A673 (cell line): ENCODE results near the gene MANSC4. TPM values are rescaled to one million over a fixed set of nuclear protein-coding genes. Genes with fewer than 3 reads are reported as not detected.
A peak's percentile ranks its signal among the peaks of the same experiment; 100 is the strongest.

Source experiments
- BruUV-seq: library from RNA; stranded (reverse); fragments of 400-500 nt; replicated peaks from 2 replicates; lab custom pipeline; 2021; lab: Mats Ljungman, UMichigan
- CTCF ChIA-PET: fragments of 300-600 bp; sonication (Branson Sonifier 250); formaldehyde crosslinking; loops from one replicate; lab custom pipeline; 2022; ENCODE audit warnings: antibody characterized with exemption; lab: Charles Lee
- POLR2A ChIA-PET: fragments of 300-600 bp; sonication (Branson Sonifier 250); formaldehyde crosslinking; loops from one replicate; lab custom pipeline; 2022; ENCODE audit warnings: antibody characterized with exemption; ENCODE audit not compliant: low non-redundant PET; lab: Charles Lee
- DNase-seq: peaks from one replicate; pipeline ENCODE4 v3.0.0-alpha.2; 2015; ENCODE audit warnings: low spot score
- H3K27ac ChIP-seq: fragments of 200-600 bp; sonication (generic); 2 replicates; pipeline ENCODE4 v1.5.1; 2016; ENCODE audit warnings: mixed run types, low read depth, mild to moderate bottlenecking, mixed read lengths, antibody characterized with exemption, low read length; ENCODE audit not compliant: poor library complexity, severe bottlenecking
- H3K27me3 ChIP-seq: fragments of 200-600 bp; sonication (generic); replicated peaks from 2 replicates; pipeline ENCODE4 v1.6.1; 2017; ENCODE audit warnings: mixed run types, low read depth, mild to moderate bottlenecking, mixed read lengths, antibody characterized with exemption, low read length; ENCODE audit not compliant: insufficient read depth, poor library complexity
- H3K36me3 ChIP-seq: fragments of 200-600 bp; sonication (generic); 2 replicates; pipeline ENCODE4 v1.6.1; 2016; ENCODE audit warnings: mixed run types, mild to moderate bottlenecking, mixed read lengths, antibody characterized with exemption, low read length; ENCODE audit not compliant: insufficient read depth, poor library complexity, severe bottlenecking
- H3K4me1 ChIP-seq: fragments of 200-600 bp; sonication (generic); 2 replicates; pipeline ENCODE4 v1.6.1; 2017; ENCODE audit warnings: mixed run types, mild to moderate bottlenecking, mixed read lengths, antibody characterized with exemption, low read length; ENCODE audit not compliant: insufficient read depth, poor library complexity, severe bottlenecking
- H3K4me3 ChIP-seq: fragments of 200-600 bp; sonication (generic); 2 replicates; pipeline ENCODE4 v1.5.1; 2016; ENCODE audit warnings: low read depth, mixed run types, mild to moderate bottlenecking, mixed read lengths, low read length; ENCODE audit not compliant: poor library complexity, severe bottlenecking
- H3K9me3 ChIP-seq: fragments of 200-600 bp; sonication (generic); 2 replicates; pipeline ENCODE4 v1.6.1; 2016; ENCODE audit warnings: mixed run types, low read depth, mild to moderate bottlenecking, mixed read lengths, antibody characterized with exemption, low read length; ENCODE audit not compliant: poor library complexity, severe bottlenecking
- CTCF ChIP-seq: fragments of 300-800, 200-600 bp; sonication (generic); conservative IDR thresholded peaks from 2 replicates; pipeline ENCODE4 v1.5.1; 2017; ENCODE audit warnings: low read depth, mild to moderate bottlenecking, antibody characterized with exemption, low read length, moderate library complexity, mixed read lengths
- EZH2 ChIP-seq: fragments of 200-600 bp; sonication (generic); IDR thresholded peaks from 2 replicates; pipeline ENCODE4 v1.6.1; 2017; ENCODE audit warnings: borderline replicate concordance, low read depth, mild to moderate bottlenecking, mixed read lengths, antibody characterized with exemption, low read length; ENCODE audit not compliant: poor library complexity, severe bottlenecking
- intact Hi-C: fragments of 100-400 bp; cut with micrococcal nuclease; formaldehyde crosslinking; loops from one replicate; pipeline ENCODE4 v1.10.0; 2022; ENCODE audit not compliant: unreplicated experiment
- total RNA-seq: library from RNA; stranded (reverse); gene quantifications from 2 replicates; pipeline ENCODE4 v1.2.3, GENCODE V29; 2021

The MANSC4 gene
- total RNA-seq, 1 experiment from 2014 or later, result not detected

DNA sequence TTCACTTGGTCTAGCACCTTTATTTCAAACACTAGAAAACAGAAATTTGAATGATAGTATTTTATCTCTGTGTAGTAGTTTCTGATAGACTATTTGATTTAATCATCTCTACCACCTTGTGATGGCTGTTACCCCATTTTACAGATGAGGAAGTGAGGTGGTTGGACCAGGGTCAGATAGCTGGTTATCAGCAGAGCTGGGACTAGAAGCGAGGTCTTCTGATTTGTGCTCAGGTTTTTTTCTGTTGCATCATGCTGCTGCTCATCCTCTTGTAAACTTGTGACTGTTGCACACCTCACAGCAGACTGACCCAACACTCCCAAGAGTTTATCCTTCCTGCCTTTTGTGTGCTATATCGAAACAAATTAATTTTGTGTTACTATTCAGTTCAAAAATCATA is 10.1 kb upstream of the MANSC4 start:
- TF ChIP-seq EZH2 (no peak), CTCF (no peak)
- BruUV-seq, result no TSS peak
- Histone ChIP-seq H3K4me3 (no peak overlapping the region), H3K27ac (no peak overlapping the region), H3K9me3 (no peaks in the 10 kb centered on the region), H3K27me3 (no peaks in the 10 kb centered on the region), H3K36me3 (peaks cover 24% of the 10 kb centered on the region), H3K4me1 (peaks cover 13% of the 10 kb centered on the region)
- POLR2A ChIA-PET, result no interaction called here
- intact Hi-C loops, result no loop called here
- no peak for DNase-seq
- CTCF ChIA-PET, result no interaction called here

DNA sequence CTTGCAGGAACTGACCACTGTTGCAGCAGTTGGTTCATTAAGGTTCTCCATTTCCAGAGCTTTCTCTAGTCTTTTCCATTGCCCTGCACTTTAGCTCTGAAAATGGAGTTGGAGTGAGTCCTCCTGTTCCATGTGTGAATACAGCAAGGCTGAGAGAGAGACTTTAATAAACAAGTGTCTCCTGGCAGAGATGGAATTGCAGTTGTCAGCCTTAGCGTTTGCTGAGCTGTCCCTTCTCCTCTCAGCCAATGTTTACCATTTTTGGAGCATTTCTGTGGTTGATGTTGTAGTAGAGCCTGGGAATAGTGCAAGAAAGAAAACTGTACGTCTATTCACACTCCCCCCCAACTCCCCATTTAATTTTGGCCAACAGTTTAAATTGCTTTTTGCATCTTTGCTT is 7.5 kb upstream of the MANSC4 start:
- intact Hi-C loops, result no loop called here
- ChIA-PET CTCF (no interaction called here), POLR2A (interaction anchor here (0.6 to 0.7 kb wide), 2 partner anchors 343 to 1144 kb away, joined by 4 to 10 read pairs; no protein-coding TSS in a partner anchor)
- Histone ChIP-seq H3K4me1 (peaks cover 22% of the 10 kb centered on the region), H3K27ac (no peak overlapping the region), H3K36me3 (peaks cover 3% of the 10 kb centered on the region), H3K4me3 (no peak overlapping the region), H3K27me3 (no peaks in the 10 kb centered on the region), H3K9me3 (no peaks in the 10 kb centered on the region)
- BruUV-seq, result no TSS peak
- TF ChIP-seq CTCF, result no peak
- TF ChIP-seq EZH2, result no peak
- no peak for DNase-seq

DNA sequence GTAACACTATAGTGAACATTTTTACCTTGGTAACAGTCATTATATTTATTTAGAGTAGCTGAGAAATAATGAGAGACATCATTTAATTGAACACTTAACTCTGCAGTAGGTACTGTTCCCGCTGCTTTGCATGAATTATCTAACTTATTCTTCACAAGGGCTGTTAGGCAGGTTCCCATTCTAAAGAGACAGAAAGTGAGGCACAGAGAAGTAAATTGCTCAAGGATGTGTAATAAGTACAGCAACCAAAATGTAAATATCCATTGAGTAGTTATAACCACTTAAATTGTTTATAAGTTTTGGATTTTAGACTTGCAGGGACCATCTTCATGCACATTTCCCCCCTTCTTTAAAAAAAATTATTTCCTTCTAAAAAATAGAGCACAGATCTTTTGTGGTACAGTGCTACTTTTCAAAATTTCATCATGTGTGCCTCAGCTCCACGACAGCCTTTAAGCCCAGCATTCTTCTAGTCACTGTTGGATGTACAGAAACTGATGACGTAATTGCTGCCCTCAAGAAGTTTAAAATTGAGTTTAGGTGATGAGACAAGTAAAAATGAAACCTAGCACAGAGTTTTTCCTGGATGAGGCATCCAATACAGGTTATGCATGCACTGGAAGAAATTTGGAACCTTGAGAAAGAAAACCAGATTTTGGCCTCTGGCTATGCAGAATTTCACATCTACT is 6.0 kb upstream of the MANSC4 start:
- H3K27ac ChIP-seq, result peak overlapping the region; percentile 48
- POLR2A ChIA-PET, result interaction anchor here (0.5 kb wide), 1 partner anchor 132 kb away, joined by 4 read pairs; no protein-coding TSS in a partner anchor
- peaks cover 22% of the 10 kb centered on the region for H3K4me1 ChIP-seq
- CTCF ChIA-PET, result interaction anchor here (0.6 to 1.0 kb wide), 2 partner anchors 35 to 158 kb away, joined by 3 to 9 read pairs; no protein-coding TSS in a partner anchor
- intact Hi-C loops, result no loop called here
- H3K36me3 ChIP-seq, result peaks cover 3% of the 10 kb centered on the region
- H3K9me3 ChIP-seq, result no peaks in the 10 kb centered on the region
- H3K4me3 ChIP-seq, result no peak overlapping the region
- no peaks in the 10 kb centered on the region for H3K27me3 ChIP-seq
- TF ChIP-seq CTCF (no peak), EZH2 (no peak)
- peak; percentile 90 for DNase-seq
- no TSS peak for BruUV-seq
